ENCODE data around the gene CFAP46.
"Not testable (repeated sequence)": the region's sequence is repeated elsewhere in the genome, so short reads cannot be mapped to it uniquely, and the experiment has no call there.

CFAP46 gene

GRCh38 chr10:132803416-132804210, 138.8 kb downstream of the CFAP46 start:
- DNase-seq, result no peak

- DNase-seq, result no peak
Measured at GRCh38 chr10:132802694-132803320, 139.6 kb downstream of the CFAP46 start.

GRCh38 chr10:132802048-132802447, 140.3 kb downstream of the CFAP46 start:
- no peak for DNase-seq

GRCh38 chr10:132799865-132800264, 142.5 kb downstream of the CFAP46 start:
- no peak for DNase-seq

GRCh38 chr10:132798876-132799275, 143.5 kb downstream of the CFAP46 start:
- DNase-seq, result no peak

GRCh38 chr10:132798403-132798802, 144.0 kb downstream of the CFAP46 start:
- no peak for DNase-seq

GRCh38 chr10:132797986-132798385, 144.4 kb downstream of the CFAP46 start:
- not testable (repeated sequence) for DNase-seq

- no peak for DNase-seq
Measured at GRCh38 chr10:132796846-132797245, 145.5 kb downstream of the CFAP46 start.

GRCh38 chr10:132793871-132794849, 148.2 kb downstream of the CFAP46 start:
- DNase-seq, result no peak

GRCh38 chr10:132793213-132793612, 149.2 kb downstream of the CFAP46 start:
- no peak for DNase-seq

GRCh38 chr10:132792796-132793195, 149.6 kb downstream of the CFAP46 start:
- no peak for DNase-seq

GRCh38 chr10:132792099-132792498, 150.3 kb downstream of the CFAP46 start:
- DNase-seq, result not testable (repeated sequence)

- no peak for DNase-seq
Measured at GRCh38 chr10:132790934-132791829, 151.2 kb downstream of the CFAP46 start.

GRCh38 chr10:132790470-132790869, 151.9 kb downstream of the CFAP46 start:
- DNase-seq, result no peak

- no peak for DNase-seq
Measured at GRCh38 chr10:132789659-132790148, 152.7 kb downstream of the CFAP46 start.

- DNase-seq, result no peak
Measured at GRCh38 chr10:132788831-132789219, 153.5 kb downstream of the CFAP46 start.

GRCh38 chr10:132788180-132788830, 154.1 kb downstream of the CFAP46 start:
- no peak for DNase-seq

- DNase-seq, result no peak
Measured at GRCh38 chr10:132787495-132788179, 154.7 kb downstream of the CFAP46 start.

- no peak for DNase-seq
Measured at GRCh38 chr10:132786884-132787494, 155.4 kb downstream of the CFAP46 start.

GRCh38 chr10:132786476-132786883, 155.9 kb downstream of the CFAP46 start:
- no peak for DNase-seq

All from T-helper 9 cell (primary cell).